Glutamatergic neuron (in vitro differentiated cells): ENCODE data around the gene SWI5. TPM values are rescaled to one million over a fixed set of nuclear protein-coding genes. Genes with fewer than 3 reads are reported as not detected.

Experiments
- DNase-seq: peaks from one replicate; pipeline ENCODE4 v3.0.0; 2022
- H3K27ac Mint-ChIP-seq: one replicate; pipeline ENCODE4 v1.8.0; 2020; ENCODE audit warnings: mild to moderate bottlenecking, mixed read lengths, inconsistent platforms; ENCODE audit not compliant: unreplicated experiment
- H3K27me3 Mint-ChIP-seq: one replicate; pipeline ENCODE4 v1.8.0; 2020; ENCODE audit warnings: mild to moderate bottlenecking, moderate library complexity, mixed read lengths, inconsistent platforms; ENCODE audit not compliant: unreplicated experiment
- H3K36me3 Mint-ChIP-seq: one replicate; pipeline ENCODE4 v1.8.0; 2020; ENCODE audit warnings: mild to moderate bottlenecking, mixed read lengths, inconsistent platforms; ENCODE audit not compliant: unreplicated experiment
- H3K4me1 Mint-ChIP-seq: one replicate; pipeline ENCODE4 v1.8.0; 2020; ENCODE audit warnings: mild to moderate bottlenecking, low read depth, mixed read lengths, inconsistent platforms; ENCODE audit not compliant: unreplicated experiment
- H3K4me3 Mint-ChIP-seq: one replicate; pipeline ENCODE4 v1.8.0; 2020; ENCODE audit warnings: mild to moderate bottlenecking, mixed read lengths, inconsistent platforms; ENCODE audit not compliant: unreplicated experiment
- H3K9me3 Mint-ChIP-seq: one replicate; pipeline ENCODE4 v1.8.0; 2020; ENCODE audit warnings: mild to moderate bottlenecking, moderate library complexity, mixed read lengths, inconsistent platforms; ENCODE audit not compliant: unreplicated experiment
- total RNA-seq: library from RNA; stranded (reverse); fragmentation: NEBNext Ultra II Directional; extraction: Animal tissue kit (Norgen Biotek cat#: 25700); gene quantifications from one replicate; pipeline ENCODE4 v1.2.1, GENCODE V29; 2021; ENCODE audit not compliant: unreplicated experiment
- TF ChIP-seq, protein P1 (sequence below): fragments of 200-600 bp; sonication (generic); IDR thresholded peaks from one replicate; pipeline ENCODE4 v1.5.0; 2021; ENCODE audit not compliant: partially characterized antibody, unreplicated experiment

SWI5 gene
- total RNA-seq, 1 donor from 2014 or later: 13.7 TPM

DNA sequence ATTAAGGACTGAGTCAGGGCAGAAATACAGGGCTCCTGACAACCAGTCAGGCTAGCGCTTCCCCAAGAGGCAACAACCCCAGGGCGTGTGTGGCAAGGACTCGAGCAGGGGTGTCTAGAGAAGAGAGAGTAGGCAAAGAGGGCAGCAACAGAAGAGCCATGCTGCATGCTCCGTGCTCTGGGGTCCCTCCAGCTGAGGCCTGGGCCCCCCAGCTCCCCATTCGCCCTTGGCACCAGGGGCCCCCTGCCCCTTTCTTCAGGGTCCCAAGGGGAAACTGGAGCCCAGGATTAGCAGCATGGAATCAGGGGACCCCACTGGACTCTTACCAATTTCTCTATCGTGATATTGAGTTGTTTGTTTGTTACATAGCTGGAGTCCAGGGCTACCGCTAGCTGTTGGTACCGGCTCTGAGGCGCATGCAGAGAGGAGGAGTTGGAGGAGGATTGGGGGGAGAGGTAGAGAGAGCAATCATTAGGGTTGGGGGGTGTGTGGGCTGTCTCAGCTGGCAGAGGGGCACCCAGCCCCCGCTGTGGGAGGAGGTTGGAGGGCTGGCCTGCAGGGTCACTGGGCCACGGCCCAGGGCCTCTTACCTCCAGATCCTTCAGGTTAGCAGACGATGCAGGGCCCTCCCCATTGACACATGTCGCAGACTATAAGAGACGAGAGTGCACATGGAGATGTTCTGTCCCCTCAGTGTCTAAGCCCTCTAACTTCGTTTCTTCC, 9.0 kb upstream of the SWI5 start:
- no peaks in the 10 kb centered on the region for H3K36me3 Mint-ChIP-seq
- H3K27ac Mint-ChIP-seq: no peak overlapping the region
- H3K27me3 Mint-ChIP-seq: peaks cover 3% of the 10 kb centered on the region
- DNase-seq: no peak
- TF ChIP-seq, protein P1, sequence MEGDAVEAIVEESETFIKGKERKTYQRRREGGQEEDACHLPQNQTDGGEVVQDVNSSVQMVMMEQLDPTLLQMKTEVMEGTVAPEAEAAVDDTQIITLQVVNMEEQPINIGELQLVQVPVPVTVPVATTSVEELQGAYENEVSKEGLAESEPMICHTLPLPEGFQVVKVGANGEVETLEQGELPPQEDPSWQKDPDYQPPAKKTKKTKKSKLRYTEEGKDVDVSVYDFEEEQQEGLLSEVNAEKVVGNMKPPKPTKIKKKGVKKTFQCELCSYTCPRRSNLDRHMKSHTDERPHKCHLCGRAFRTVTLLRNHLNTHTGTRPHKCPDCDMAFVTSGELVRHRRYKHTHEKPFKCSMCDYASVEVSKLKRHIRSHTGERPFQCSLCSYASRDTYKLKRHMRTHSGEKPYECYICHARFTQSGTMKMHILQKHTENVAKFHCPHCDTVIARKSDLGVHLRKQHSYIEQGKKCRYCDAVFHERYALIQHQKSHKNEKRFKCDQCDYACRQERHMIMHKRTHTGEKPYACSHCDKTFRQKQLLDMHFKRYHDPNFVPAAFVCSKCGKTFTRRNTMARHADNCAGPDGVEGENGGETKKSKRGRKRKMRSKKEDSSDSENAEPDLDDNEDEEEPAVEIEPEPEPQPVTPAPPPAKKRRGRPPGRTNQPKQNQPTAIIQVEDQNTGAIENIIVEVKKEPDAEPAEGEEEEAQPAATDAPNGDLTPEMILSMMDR: no peak
- no peak overlapping the region for H3K4me3 Mint-ChIP-seq
- H3K9me3 Mint-ChIP-seq: peaks cover 6% of the 10 kb centered on the region
- no peaks in the 10 kb centered on the region for H3K4me1 Mint-ChIP-seq

DNA sequence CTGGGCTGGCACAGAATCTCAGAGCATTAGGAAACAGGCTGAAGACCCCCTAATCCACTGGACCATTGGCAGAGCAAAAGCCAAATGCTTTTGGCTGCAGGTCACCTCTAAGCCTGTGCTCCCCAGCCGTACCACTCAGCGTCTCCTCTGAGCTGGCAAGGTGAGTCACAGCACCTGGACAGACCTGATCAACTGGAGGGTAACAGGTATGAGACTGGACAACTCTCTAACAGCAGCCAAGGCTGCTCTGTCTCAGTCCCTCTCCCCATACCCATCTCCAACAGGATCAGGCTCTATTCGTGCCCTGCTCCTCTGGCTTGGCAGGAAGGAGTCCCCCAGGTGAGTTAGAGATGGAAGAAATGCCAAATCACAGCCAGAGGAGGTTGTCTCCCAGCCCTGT, 5.0 kb upstream of the SWI5 start:
- TF ChIP-seq, protein P1: no peak
- DNase-seq: no peak
- peaks cover 8% of the 10 kb centered on the region for H3K9me3 Mint-ChIP-seq

DNA sequence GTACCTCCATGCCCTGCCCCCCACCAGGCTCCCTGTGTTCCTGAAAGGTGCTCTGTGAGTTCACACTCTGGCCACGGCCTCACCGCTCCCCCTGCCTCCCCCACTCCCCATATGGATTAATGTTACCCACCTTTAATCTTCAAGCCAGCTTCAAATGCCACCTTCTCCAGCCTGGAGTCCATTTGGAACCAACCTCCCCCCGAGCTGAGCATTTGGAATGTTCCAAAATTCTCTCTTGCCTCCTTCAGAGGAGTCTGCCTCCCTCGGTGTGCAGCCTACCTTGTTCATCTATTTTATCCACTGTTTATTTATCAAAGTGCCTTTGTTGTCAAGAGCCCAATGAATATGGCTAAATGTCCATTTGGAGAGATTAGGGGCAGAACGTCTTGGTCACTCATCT, 4.6 kb upstream of the SWI5 start:
- Mint-ChIP-seq H3K4me3 (no peak overlapping the region), H3K27me3 (peaks cover 2% of the 10 kb centered on the region), H3K27ac (no peak overlapping the region), H3K4me1 (peaks cover 5% of the 10 kb centered on the region), H3K9me3 (peaks cover 10% of the 10 kb centered on the region), H3K36me3 (no peaks in the 10 kb centered on the region)
- DNase-seq: no peak
- TF ChIP-seq, protein P1: no peak

More for the DNA sequence above, 5.0 kb upstream of the SWI5 start:
- Mint-ChIP-seq H3K36me3 (no peaks in the 10 kb centered on the region), H3K4me1 (peaks cover 5% of the 10 kb centered on the region), H3K4me3 (no peak overlapping the region), H3K27ac (no peak overlapping the region), H3K27me3 (no peaks in the 10 kb centered on the region)

DNA sequence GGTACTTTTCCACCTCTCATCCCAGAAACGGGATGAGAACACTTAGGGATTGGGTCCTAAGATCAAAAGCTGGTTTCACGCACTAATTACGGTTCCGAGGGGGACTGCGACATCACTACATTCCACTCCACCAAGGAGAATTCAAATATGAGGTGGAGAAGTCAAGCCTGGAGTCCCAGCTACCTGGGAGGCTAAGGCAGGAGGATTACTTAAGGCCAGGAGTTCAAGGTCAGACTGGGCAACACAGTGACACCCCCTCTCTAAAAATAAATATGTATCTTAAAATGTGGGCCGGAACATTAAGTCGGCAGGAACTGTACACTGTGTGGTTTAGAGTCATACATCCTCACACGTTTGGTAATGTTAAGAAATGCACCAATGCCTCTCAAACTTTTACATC, 1.8 kb upstream of the SWI5 start:
- Mint-ChIP-seq H3K4me3 (peak overlapping the region; percentile 92), H3K4me1 (peaks cover 11% of the 10 kb centered on the region), H3K9me3 (peaks cover 11% of the 10 kb centered on the region), H3K36me3 (no peaks in the 10 kb centered on the region), H3K27me3 (peaks cover 5% of the 10 kb centered on the region), H3K27ac (no peak overlapping the region)
- no peak for DNase-seq
- TF ChIP-seq, protein P1: no peak

DNA sequence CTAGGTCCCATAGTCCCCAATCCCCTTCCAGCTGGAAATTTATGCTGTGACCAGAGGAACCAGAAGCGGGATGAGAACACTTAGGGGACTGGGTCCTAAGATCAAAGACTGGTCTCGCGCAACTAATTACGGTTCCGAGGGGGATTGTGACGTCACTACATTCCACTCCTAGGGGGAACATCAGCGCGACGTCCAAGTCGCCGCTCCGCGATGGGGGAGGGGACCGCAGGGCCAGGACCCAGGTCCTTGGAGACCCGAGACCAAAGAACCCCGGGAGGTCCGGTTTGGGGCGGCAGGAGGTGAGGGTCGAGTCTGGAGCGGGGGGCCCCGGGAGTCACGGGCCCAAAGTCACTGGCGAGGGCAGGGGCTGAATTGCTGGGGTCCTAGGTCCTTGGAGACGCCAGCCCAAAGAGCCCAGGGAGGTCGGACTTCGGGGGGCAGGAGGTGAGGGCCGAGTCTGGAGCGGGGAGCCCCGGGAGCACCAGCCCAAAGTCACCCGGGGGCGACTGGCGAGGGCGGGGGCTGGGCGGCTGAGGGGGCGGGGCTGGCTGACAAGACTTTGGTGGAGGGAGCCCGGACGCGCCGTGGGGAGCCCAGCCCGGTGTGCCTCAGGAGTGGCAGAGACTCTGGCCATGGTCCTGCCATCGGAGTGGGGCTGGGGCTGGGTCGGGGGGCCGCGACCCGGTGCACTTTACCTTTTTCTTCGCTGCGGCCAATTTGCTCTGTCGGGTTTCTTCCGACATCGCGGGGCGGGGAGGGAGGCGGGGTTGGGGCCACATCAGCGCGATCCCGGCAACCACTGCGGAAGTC, 673 bp upstream of the SWI5 start, which contains the start of gene GOLGA2:
GOLGA2 (minus strand) TSS at position 810 of the 810 bp plus-strand sequence; CDS start at position 779, 31 bp downstream.
- peak; percentile 37 for DNase-seq
- Mint-ChIP-seq H3K36me3 (no peaks in the 10 kb centered on the region), H3K27ac (peak within 1 kb of the TSS; percentile 91), H3K4me3 (peak within 1 kb of the TSS; percentile 99), H3K9me3 (peaks cover 12% of the 10 kb centered on the region), H3K4me1 (peaks cover 11% of the 10 kb centered on the region), H3K27me3 (peaks cover 5% of the 10 kb centered on the region)
- TF ChIP-seq, protein P1: no peak
